ENCODE measurements around the gene TARM1. TPM values are rescaled to one million over a fixed set of nuclear protein-coding genes. Genes with fewer than 3 reads are reported as not detected.

TARM1 gene
- total RNA-seq, 4 donors from 2014 or later, result not detected

DNA sequence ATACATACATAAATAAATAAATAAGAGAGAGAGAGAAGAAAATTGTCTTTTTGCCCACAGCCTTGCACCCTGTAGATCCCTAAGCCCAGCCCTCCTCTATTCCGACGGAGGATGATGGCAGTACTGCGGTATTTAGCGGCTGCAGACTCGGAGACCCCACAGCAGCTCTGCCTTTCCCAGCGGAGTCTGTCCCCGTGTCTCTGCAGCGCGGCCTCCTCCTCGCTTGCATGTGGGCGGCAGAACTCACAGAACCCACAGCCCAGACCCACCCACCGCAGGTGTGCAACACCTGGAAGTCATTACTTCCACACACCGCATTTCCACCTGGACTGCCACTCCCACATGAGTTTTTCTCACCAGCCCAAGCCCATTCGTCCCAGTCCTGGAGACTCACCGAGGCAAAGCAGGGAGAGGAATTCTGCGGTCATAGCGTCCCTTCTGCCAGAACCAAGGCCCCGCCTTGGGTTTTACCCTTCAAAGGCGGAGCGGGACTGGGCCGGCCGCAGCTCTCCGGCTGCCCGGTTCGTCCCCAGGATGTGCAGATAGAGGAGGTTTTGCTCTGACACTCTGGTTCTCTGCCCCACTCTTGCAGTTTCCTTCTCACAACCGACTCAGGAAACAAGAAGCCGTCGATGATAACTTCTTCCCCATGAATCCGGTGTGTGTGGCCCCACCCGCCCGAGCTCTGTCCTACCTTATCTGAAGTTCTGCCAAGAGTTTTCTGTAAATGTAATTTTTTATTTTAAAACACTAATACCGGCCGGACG, 17.6 kb downstream of the TARM1 start, which contains the start of gene VSTM1:
VSTM1 (minus strand) TSS at position 548 of the 767 bp plus-strand sequence; CDS start at position 428, 120 bp downstream.
- intact Hi-C loops (cut with DNase I), result no loop called here
- H3K27ac ChIP-seq (replicated peaks in 1 of 4), result no peak within 1 kb of the TSS

DNA sequence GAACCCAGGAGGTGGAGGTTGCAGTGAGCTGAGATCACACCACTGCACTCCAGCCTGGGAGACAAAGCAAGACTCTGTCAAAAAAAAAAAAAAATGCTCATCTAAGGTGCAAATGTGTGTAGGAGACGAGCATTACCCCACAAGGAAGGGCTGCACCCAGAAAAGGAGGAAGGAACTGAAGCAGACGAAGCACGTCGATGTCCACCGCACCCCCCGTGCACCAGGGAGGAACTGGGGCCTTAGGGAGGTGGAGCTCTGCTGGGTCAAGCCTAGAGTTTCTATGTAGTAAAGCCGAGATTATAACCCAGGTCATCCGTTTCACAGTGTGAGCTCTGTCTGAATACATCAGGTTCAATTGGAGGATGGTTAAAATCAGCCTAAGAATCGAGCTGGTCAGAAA, 18.5 kb downstream of the TARM1 start:
- Histone ChIP-seq H3K9me3 (peaks cover 0 to 6% (median 0%) of the 10 kb centered on the region in 4 donors), H3K27me3 (peaks cover 0 to 42% (median 0%) of the 10 kb centered on the region in 4 donors), H3K4me3 (no peak overlapping the region), H3K36me3 (no peaks in the 10 kb centered on the region), H3K4me1 (no peaks in the 10 kb centered on the region), H3K27ac (replicated peaks in 1 of 4) (no peak overlapping the region)
- intact Hi-C loops (cut with DNase I), result no loop called here
- 66% methylated on average over 9 of the region's 9 CpGs for WGBS
- no peak for DNase-seq (ENCODE audit: extremely low spot score)
- TF ChIP-seq, protein P1, sequence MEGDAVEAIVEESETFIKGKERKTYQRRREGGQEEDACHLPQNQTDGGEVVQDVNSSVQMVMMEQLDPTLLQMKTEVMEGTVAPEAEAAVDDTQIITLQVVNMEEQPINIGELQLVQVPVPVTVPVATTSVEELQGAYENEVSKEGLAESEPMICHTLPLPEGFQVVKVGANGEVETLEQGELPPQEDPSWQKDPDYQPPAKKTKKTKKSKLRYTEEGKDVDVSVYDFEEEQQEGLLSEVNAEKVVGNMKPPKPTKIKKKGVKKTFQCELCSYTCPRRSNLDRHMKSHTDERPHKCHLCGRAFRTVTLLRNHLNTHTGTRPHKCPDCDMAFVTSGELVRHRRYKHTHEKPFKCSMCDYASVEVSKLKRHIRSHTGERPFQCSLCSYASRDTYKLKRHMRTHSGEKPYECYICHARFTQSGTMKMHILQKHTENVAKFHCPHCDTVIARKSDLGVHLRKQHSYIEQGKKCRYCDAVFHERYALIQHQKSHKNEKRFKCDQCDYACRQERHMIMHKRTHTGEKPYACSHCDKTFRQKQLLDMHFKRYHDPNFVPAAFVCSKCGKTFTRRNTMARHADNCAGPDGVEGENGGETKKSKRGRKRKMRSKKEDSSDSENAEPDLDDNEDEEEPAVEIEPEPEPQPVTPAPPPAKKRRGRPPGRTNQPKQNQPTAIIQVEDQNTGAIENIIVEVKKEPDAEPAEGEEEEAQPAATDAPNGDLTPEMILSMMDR (IDR thresholded peaks at IDR 0.05), result no peak
- TF ChIP-seq POLR2AphosphoS5 (IDR thresholded peaks at IDR 0.05) (no peak), EP300 (IDR thresholded peaks at IDR 0.05) (no peak), POLR2A (IDR thresholded peaks at IDR 0.05; ENCODE audit: low read depth) (no peak)

More for the DNA sequence above, 17.6 kb downstream of the TARM1 start, which contains the start of gene VSTM1:
- DNase-seq (ENCODE audit: extremely low spot score), result no peak
- Histone ChIP-seq H3K4me3 (no peak within 1 kb of the TSS), H3K36me3 (no peaks in the 10 kb centered on the region), H3K27me3 (peaks cover 0 to 48% (median 0%) of the 10 kb centered on the region in 4 donors), H3K9me3 (peaks cover 0 to 6% (median 0%) of the 10 kb centered on the region in 4 donors), H3K4me1 (no peaks in the 10 kb centered on the region)
- 74% methylated on average over 32 of the region's 34 CpGs for WGBS
- no peak for TF ChIP-seq POLR2AphosphoS5 (IDR thresholded peaks at IDR 0.05)
- TF ChIP-seq, protein P1 (IDR thresholded peaks at IDR 0.05), result no peak
- no peak for TF ChIP-seq EP300 (IDR thresholded peaks at IDR 0.05)
- no peak for TF ChIP-seq POLR2A (IDR thresholded peaks at IDR 0.05; ENCODE audit: low read depth)

DNA sequence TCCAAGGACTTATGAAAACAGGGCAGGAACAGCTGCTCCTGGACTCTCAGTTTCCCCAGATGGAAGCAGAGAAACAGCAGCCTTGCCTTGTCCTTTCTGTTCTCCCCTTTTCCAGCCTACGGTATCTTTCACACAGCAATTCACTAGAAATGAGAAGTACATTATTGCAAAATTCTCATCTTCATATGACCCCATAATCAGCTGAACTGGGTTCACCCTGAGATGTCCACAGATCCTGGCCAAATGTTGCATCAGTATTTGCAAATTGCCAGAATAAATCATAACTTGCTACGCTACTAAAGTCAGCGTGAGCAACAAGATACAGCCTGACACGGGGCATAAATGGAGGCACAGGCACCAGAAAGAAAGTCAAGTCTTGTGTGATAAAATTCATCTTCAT, 33.5 kb downstream of the TARM1 start:
- no peaks in the 10 kb centered on the region for H3K4me1 ChIP-seq
- DNase-seq (ENCODE audit: extremely low spot score), result no peak
- intact Hi-C loops (cut with DNase I), result no loop called here
- H3K4me3 ChIP-seq, result no peak overlapping the region
- no peaks in the 10 kb centered on the region for H3K36me3 ChIP-seq
- TF ChIP-seq POLR2AphosphoS5 (IDR thresholded peaks at IDR 0.05) (no peak), POLR2A (IDR thresholded peaks at IDR 0.05; ENCODE audit: low read depth) (no peak), EP300 (IDR thresholded peaks at IDR 0.05) (no peak)
- TF ChIP-seq, protein P1 (IDR thresholded peaks at IDR 0.05), result no peak
- H3K9me3 ChIP-seq, result peaks cover 0 to 10% (median 0%) of the 10 kb centered on the region in 4 donors
- 77% methylated on average over 4 of the region's 4 CpGs for WGBS
- H3K27ac ChIP-seq (replicated peaks in 1 of 4), result no peak overlapping the region
- H3K27me3 ChIP-seq, result peaks cover 0 to 65% (median 0%) of the 10 kb centered on the region in 4 donors

DNA sequence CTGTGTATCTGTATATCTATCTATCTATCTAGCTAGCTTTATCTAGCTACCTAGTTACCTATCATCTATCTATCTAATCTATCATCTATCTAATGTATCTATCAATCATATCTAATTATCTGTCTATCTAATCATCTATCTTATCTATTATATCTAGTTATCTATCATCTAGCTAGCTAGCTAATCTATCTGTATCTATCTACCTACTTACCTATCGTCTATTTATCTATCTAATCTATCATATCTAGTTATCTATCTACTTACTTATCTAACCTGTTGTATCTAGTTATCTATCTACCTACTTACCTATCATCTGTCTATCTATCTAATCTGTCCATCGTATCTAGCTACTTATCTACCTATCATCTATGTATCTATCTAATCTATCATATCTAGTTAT, 35.4 kb downstream of the TARM1 start:
- Histone ChIP-seq H3K4me3 (no peak overlapping the region), H3K27ac (replicated peaks in 1 of 4) (no peak overlapping the region), H3K9me3 (peaks cover 0 to 10% (median 0%) of the 10 kb centered on the region in 4 donors), H3K4me1 (no peaks in the 10 kb centered on the region), H3K36me3 (no peaks in the 10 kb centered on the region), H3K27me3 (peaks cover 0 to 79% (median 0%) of the 10 kb centered on the region in 4 donors)
- intact Hi-C loops (cut with DNase I), result no loop called here
- TF ChIP-seq POLR2AphosphoS5 (IDR thresholded peaks at IDR 0.05) (no peak), EP300 (IDR thresholded peaks at IDR 0.05) (no peak), POLR2A (IDR thresholded peaks at IDR 0.05; ENCODE audit: low read depth) (no peak)
- TF ChIP-seq, protein P1 (IDR thresholded peaks at IDR 0.05), result no peak
- DNase-seq (ENCODE audit: extremely low spot score), result no peak
- WGBS, result 80% methylated on average over 2 of the region's 2 CpGs

All from esophagus muscularis mucosa (tissue), 4 donors.